Coronary artery (tissue), 2 donors: ENCODE measurements around the gene KCNH6.

Experiments
- DNase-seq: peaks from one replicate; pipeline ENCODE4 v3.0.0-alpha.2; 2017; ENCODE audit warnings: low spot score
- H3K27ac ChIP-seq, 2 donors: fragments of 200-600 bp; sonication (generic); one replicate each; pipeline ENCODE4 v1.5.1; 2016 to 2019
- H3K4me3 ChIP-seq: fragments of 200-600 bp; sonication (generic); 2 replicates; pipeline ENCODE4 v1.5.1; 2016; ENCODE audit warnings: mild to moderate bottlenecking, moderate library complexity
- CTCF ChIP-seq: fragments of 200-600 bp; sonication (generic); IDR thresholded peaks from one replicate; pipeline ENCODE4 v1.5.1; 2019; ENCODE audit warnings: antibody characterized with exemption

KCNH6 gene

GRCh38 chr17:63495491-63495890 lies 27.7 kb upstream of the KCNH6 start:
- TF ChIP-seq CTCF, result no peak
- DNase-seq, result no peak

GRCh38 chr17:63496177-63496576 lies 27.0 kb upstream of the KCNH6 start:
- TF ChIP-seq CTCF, result no peak
- Histone ChIP-seq H3K4me3 (no peak overlapping the region), H3K27ac (no peak overlapping the region)
- no peak for DNase-seq

More at GRCh38 chr17:63495491-63495890, 27.7 kb upstream of the KCNH6 start:
- Histone ChIP-seq H3K27ac (no peak overlapping the region), H3K4me3 (no peak overlapping the region)

GRCh38 chr17:63496663-63497400 lies 26.3 kb upstream of the KCNH6 start:
- no peak for DNase-seq
- H3K27ac ChIP-seq, result no peak overlapping the region
- no peak overlapping the region for H3K4me3 ChIP-seq
- TF ChIP-seq CTCF, result no peak

GRCh38 chr17:63497708-63498483 lies 25.3 kb upstream of the KCNH6 start:
- Histone ChIP-seq H3K27ac (no peak overlapping the region), H3K4me3 (no peak overlapping the region)
- TF ChIP-seq CTCF, result no peak
- DNase-seq, result no peak

GRCh38 chr17:63498626-63499195 lies 24.4 kb upstream of the KCNH6 start:
- no peak for TF ChIP-seq CTCF
- no peak overlapping the region for H3K4me3 ChIP-seq
- DNase-seq, result no peak
- no peak overlapping the region for H3K27ac ChIP-seq

GRCh38 chr17:63500543-63501390 lies 22.4 kb upstream of the KCNH6 start:
- Histone ChIP-seq H3K4me3 (no peak overlapping the region), H3K27ac (no peak overlapping the region)
- no peak for TF ChIP-seq CTCF
- no peak for DNase-seq
